ENCODE measurements around the gene AMPH. TPM values are rescaled to one million over a fixed set of nuclear protein-coding genes. Genes with fewer than 3 reads are reported as not detected.

Gene AMPH
- total and polyA plus RNA-seq, 9 of the 15 experiments (the other 6 are each of a cell fraction or from before 2014, with no cell fraction given): 0.03 to 0.35 TPM; not detected in 7

DNA sequence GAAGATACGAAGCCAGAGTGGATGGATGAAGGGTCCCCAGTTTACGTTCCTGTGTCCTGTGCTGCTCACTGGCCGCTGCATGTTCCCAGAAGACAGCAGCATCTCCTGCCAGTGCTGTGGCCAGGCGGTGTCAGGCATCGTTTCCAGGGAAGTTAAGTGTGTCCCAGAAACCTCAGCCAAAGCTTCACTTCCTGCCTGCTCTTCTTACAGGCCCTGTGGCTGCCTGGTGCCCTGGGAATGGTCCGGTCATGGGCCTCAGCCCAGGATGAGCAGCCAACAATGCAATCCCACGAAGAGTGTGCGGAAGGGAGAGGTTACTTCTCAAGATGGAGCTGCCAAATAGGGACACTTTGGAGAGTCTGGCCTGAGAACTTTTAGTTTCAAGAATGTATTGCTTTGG lies 258.0 kb downstream of the AMPH start:
- no peak overlapping the region for H3K4me3 ChIP-seq
- peak overlapping the region in 1 of 2 experiments; percentile 14; a peak in 1 of 4 replicates for H3K9ac ChIP-seq (ENCODE audit: insufficient read depth in 1 of 2, low read depth in 2 of 2, low read length in 2 of 2)
- intact Hi-C loops (cut with micrococcal nuclease) (loop anchor here (5.0 kb wide), 2 partner anchors 156 to 266 kb away; no protein-coding TSS in a partner anchor), in situ Hi-C loops (cut with MboI) (no loop called here)
- no peaks in the 10 kb centered on the region for H3K9me3 ChIP-seq (replicated peaks; ENCODE audit: control insufficient read depth, insufficient read depth, low read depth, low read length)
- no peaks in the 10 kb centered on the region; the same call in 1 of the 2 replicates for H4K20me1 ChIP-seq (replicated peaks; ENCODE audit: control insufficient read depth, insufficient read depth, low read length)
- no peak overlapping the region for H3K4me2 ChIP-seq (ENCODE audit: insufficient read depth, low read length)
- 96% methylated on average over 8 of the region's 8 CpGs for WGBS (ENCODE audit: insufficient coverage, low coverage, missing lambda C conversion rate)
- no peaks in the 10 kb centered on the region for H3K4me1 ChIP-seq (replicated peaks in 1 of 2; ENCODE audit: control insufficient read depth in 2 of 2, insufficient read depth in 2 of 2, low read length in 2 of 2)
- ChIA-PET CTCF (ENCODE audit: low intra/inter-chr PET ratio) (interaction anchor here (1.8 kb wide), 1 partner anchor 471 kb away, joined by 6 read pairs; no protein-coding TSS in a partner anchor), POLR2A (no interaction called here)
- no peaks in the 10 kb centered on the region for H3K9me1 ChIP-seq (ENCODE audit: control insufficient read depth, insufficient read depth, low read length)
- H2AFZ ChIP-seq (ENCODE audit: low read depth, low read length): no peak overlapping the region
- DNase-seq (ENCODE audit: extremely low read depth in 1 of 4, low spot score in 3 of 4) (no peak), ATAC-seq (no peak), FAIRE-seq (no peak)
- H3K27ac ChIP-seq (ENCODE audit: extremely low read depth, low read depth, low read length): no peak overlapping the region
- H3K36me3 ChIP-seq (ENCODE audit: control insufficient read depth, insufficient read depth, low read length): peaks cover 58% of the 10 kb centered on the region
- H3K27me3 ChIP-seq (ENCODE audit: control insufficient read depth in 2 of 2, insufficient read depth in 2 of 2, low read length in 2 of 2): no peaks in the 10 kb centered on the region
- H3K79me2 ChIP-seq (ENCODE audit: control insufficient read depth, insufficient read depth, low read length): peaks cover 11% of the 10 kb centered on the region; the same call in 2 of the 3 replicates
- no TSS peak for BruUV-seq (replicated peaks)
- TF ChIP-seq ZNF124 (CRISPR knock-in tag; IDR thresholded peaks at IDR 0.05): no peak
- TF ChIP-seq DPF2 (IDR thresholded peaks at IDR 0.05): no peak
- no peak for TF ChIP-seq BRCA1 (IDR thresholded peaks at IDR 0.05)
- no peak for TF ChIP-seq BRCA1 (CRISPR knock-in tag; IDR thresholded peaks at IDR 0.05)
- no peak for TF ChIP-seq MEF2D (tag; conservative IDR thresholded peaks at IDR 0.05; ENCODE audit: low read depth)
- no peak for TF ChIP-seq HOXB6 (CRISPR knock-in tag; IDR thresholded peaks at IDR 0.05; ENCODE audit: borderline replicate concordance)
- TF ChIP-seq LCOR (CRISPR knock-in tag; IDR thresholded peaks at IDR 0.05): no peak
- TF ChIP-seq ZBTB40 (IDR thresholded peaks at IDR 0.05): no peak
- no peak for TF ChIP-seq ZBTB40 (CRISPR knock-in tag; IDR thresholded peaks at IDR 0.05)
- TF ChIP-seq EP400 (IDR thresholded peaks at IDR 0.05): no peak
- no peak for TF ChIP-seq SUPT5H (IDR thresholded peaks at IDR 0.05)
- no peak for TF ChIP-seq HDGF (IDR thresholded peaks at IDR 0.05)
- TF ChIP-seq DLX4 (CRISPR knock-in tag; IDR thresholded peaks at IDR 0.05): no peak
- no peak for TF ChIP-seq SRSF3 (IDR thresholded peaks at IDR 0.05; ENCODE audit: insufficient read depth, low read length)
- no peak for TF ChIP-seq FOSL1 (tag; conservative IDR thresholded peaks at IDR 0.05)
- TF ChIP-seq RNF2 (IDR thresholded peaks at IDR 0.05): no peak
- no peak for TF ChIP-seq CREB1 (IDR thresholded peaks at IDR 0.05)
- no peak for TF ChIP-seq CREB1 (CRISPR knock-in tag; IDR thresholded peaks at IDR 0.05)

All from K562 (cell line).